Middle frontal gyrus (tissue), 1 donor: ENCODE data around the gene TCAIM.
"Not testable (repeated sequence)": the region's sequence is repeated elsewhere in the genome, so short reads cannot be mapped to it uniquely, and the experiment has no call there.

ENCODE experiments used
- DNase-seq: peaks from one replicate; pipeline ENCODE4 v3.0.0-alpha.2; 2015; ENCODE audit warnings: low spot score; ENCODE audit errors: extremely low spot score

Gene TCAIM

GRCh38 chr3:44414517-44415090 is 76.0 kb downstream of the TCAIM start:
- no peak for DNase-seq

DNA sequence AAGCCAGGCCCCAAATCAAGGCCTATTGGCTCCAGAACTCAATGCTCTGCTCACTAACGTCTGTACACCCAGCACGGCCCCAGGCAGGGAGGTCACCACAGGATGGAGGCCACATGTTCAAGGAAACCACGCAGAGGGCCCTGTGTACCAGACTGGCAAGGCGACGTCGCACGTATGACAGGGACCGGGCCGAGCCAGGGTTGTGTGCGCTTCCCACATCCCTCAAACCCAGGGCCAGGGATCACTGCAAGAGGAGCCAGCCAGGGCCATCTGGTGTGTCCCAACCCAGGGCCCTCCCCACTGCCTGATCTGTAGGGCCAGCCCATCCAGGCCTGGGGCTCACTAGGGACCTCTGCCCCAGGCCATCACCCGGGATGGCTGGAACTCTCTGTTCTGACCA is 76.9 kb downstream of the TCAIM start:
- DNase-seq: no peak

GRCh38 chr3:44416031-44417030 is 77.8 kb downstream of the TCAIM start:
- DNase-seq: no peak

- not testable (repeated sequence) for DNase-seq
These were observed 79.6 kb downstream of the TCAIM start for GRCh38 chr3:44418118-44418517.

- DNase-seq: no peak
These were observed 80.0 kb downstream of the TCAIM start for GRCh38 chr3:44418549-44418948.

- DNase-seq: no peak
These were observed 80.8 kb downstream of the TCAIM start for GRCh38 chr3:44419116-44419922.

GRCh38 chr3:44419923-44420650 is 81.5 kb downstream of the TCAIM start:
- no peak for DNase-seq

DNA sequence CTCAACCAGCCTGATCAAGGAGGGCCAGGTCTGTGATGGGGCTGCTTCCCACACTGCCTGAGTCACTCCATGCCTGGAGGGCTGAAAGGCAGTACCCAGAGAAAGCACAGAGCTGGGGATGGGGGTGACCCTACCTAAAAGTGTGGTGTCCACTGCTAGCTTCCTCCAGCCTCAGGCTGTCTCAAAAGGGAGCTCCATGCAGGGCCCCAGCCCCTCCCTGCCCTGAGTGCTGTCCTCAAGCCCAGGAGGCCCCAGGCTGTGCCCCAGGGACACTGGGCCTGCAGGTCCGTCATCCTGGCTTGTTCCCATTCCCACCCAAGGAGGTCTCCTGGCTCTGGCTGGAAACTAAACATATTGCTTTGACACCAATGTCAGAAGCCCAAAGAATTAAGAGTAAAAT is 82.1 kb downstream of the TCAIM start:
- no peak for DNase-seq

DNA sequence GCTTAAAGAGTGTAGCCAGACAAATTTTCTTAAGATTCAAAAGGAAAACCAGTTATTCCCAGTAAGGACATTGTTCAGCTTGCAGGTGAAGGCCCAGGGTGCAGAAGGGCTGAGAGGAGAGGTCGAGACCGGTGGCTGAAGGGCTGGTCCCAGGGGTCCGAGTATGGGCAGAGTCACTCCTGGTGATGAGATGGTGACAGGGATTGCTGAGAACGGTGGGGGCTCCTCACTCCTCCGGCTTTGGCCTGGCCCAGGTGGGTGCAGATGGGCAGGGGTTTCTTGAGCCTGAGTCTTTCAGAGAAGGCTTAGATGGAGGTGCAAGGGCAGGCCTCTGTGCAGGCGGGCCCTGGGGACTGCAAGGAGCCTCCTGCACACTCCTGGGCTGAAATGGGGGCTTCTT is 82.7 kb downstream of the TCAIM start:
- DNase-seq: no peak

DNA sequence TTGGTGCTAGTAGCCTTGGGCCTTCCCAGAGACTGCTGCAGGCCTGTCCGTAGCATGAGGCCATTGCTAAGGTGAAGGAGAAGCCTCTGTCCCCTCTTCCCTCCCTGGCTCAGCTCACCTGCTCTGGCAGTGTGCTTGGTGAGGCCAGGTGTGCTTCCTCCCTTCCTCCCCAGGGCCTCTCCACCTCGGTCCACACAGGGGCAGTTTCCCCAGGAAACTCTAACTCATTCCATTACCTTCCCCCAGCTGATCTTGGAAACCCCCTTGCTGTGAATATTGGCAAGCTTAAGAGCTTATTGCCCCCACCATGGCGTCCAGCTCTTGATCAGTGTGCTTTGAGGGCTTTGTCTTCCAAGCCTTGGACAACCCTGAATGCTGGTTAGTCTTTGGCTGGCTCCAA is 86.2 kb downstream of the TCAIM start:
- DNase-seq: no peak

DNA sequence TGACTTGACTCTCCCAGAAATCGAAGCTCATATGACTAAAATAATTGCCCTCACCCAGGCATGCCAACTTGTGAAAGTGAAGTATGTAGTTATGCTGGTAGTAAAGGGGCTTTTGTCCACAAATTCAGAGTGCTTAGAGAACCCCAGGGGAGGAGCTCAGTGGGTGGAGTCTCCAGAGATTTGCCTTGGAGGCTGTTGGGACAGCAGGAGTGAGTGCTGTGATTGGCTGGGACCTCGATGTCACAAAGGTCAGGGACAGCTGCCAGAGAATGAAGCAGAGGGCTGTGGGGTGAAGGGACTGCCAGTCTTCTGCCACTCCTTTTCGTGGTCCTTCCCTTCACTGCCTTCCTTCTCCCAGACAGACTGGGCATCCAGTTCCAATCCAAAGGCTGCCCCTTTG is 89.1 kb downstream of the TCAIM start:
- no peak for DNase-seq

- no peak for DNase-seq
These were observed 90.3 kb downstream of the TCAIM start for GRCh38 chr3:44428910-44429309.

DNA sequence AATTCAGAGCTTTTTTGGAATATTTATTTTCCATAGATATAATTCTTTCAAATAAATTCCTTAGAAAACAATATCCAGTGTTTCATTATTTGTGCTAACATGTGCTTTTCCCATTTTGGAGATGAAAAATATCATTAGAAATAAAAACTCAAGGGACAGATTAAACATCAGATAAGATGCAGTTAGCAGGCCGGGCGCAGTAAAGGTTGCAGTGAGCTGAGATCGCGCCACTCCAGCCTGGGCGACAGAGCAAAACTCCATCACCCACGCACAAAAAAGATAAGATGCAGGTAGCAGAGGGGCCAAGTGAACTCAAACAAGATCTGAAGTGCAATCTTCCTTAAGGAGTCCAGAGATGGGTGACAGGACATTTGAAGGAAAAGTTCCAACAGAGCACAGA is 90.9 kb downstream of the TCAIM start:
- DNase-seq: no peak

- no peak for DNase-seq
These were observed 91.9 kb downstream of the TCAIM start for GRCh38 chr3:44430466-44430865.

DNA sequence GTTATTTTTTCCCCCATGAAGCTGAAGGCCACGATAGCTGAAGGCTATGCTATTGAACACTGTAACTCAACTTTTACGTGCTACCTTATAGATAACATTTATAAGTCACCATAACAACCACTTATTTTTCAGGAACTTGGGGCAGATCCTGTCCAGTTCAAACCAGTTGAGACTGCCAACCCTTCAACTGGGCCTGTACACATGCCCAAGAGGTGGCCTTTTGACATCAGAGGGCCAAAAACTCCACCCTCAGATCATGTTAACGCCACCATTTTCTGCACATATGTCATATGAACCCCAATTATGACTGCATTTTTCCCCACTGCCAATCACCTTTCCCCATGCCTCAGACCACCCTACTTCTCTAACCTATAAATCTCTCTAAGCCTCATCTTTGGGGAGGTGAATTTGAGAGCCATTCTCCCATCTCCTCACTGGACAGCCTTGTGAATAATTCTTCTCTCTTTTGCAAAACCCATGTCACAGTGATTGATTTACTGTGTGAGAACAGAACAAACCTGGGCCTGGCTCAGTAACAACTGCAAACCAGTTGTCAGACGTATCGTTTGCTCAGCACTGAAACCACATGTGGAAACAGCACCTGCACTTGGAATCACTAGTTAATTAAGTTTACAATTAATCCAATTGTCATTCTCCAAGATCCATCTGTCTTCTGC is 96.4 kb downstream of the TCAIM start:
- DNase-seq: no peak

GRCh38 chr3:44436181-44436580 is 97.6 kb downstream of the TCAIM start:
- DNase-seq: no peak

- DNase-seq: no peak
These were observed 99.2 kb downstream of the TCAIM start for GRCh38 chr3:44437800-44438199.

- DNase-seq: no peak
These were observed 101.1 kb downstream of the TCAIM start for GRCh38 chr3:44439499-44440295.

DNA sequence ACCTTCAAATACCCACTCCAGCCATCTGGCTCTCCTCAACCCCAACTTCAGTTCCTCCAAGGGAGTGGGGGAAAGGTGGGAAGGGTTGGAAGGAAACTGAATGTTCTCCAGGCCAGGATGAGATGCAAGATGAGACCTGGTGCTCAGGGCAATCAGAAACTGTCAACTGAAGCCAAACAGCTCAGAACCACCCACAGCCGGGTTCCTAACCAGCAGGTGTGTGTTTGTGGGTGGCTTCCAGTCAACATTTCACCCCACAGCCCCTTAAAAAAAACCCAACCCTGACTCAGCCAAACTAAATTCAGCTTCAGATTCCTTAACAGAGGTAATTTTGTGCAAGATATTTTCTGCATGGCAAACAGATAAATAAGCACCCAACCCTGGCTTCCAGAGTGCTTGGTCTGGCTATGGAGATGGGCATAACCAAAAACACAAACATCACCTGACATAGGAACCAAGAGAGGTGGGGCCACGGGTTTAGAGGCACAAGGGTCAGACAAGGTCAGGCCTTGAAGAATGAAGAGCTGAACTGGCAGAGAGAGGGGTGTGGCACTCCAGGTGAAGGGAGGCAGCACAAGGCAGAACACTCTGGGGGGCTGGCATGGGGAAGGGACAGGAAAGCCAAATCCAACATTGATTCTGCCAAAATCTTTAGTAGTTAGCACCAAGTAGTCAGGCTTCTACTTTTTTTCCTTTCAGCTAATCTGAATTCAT is 104.2 kb downstream of the TCAIM start:
- DNase-seq: no peak
